Measurements from ENCODE around the gene IGSF21.

IGSF21 gene

DNA sequence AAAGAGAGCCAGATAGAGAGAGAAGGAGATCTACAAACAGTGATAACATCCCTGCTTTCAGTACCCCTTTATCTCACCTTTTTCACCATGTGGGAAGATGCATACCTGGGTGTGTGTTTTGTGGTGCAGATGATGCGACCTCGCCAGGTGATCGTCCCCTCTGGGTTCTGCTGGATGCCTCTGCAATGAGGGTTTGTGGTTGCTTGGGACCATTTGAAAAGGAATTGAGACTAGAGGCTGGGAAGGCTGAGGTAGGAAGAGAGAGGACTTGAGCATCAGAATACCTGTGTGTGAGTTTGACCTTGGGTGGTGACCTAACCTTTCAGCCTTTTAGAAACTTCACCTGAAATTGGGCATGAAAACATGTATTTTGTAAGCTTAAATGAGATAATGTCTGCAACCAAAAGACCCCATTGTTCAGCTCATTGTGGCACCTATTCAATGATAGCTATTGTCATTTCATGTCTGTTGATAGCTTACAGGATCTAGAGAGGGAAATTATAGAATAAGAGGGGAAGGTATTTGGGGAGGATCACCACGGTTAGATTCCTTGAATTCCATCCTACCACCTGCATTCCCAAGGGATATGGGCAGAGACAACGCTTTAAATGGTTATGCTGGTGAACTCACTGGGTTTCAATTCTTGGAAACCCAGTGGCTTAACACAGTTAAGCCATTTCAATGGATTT lies 125.7 kb downstream of the IGSF21 start:
- no peak for DNase-seq

DNA sequence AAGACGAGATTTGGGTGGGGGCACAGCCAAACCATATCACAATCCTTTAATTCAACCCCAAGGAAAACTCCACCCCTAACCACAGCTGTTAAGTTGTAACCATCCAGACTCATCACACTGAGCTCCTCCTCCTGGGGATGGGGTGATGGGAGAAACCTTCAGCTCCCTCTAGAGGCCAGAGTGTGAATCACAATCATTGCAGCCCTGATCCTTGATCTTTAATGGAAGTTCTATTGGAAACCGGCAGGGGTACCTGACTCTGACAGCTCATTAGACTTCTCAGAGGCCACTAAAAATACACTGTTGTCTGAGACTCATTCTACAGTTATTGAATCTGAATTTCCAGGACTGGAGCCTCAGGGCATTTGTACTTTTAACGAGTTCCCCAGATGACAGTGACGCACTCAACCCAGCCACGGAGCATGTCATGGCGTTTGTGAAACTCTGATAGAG lies 127.2 kb downstream of the IGSF21 start:
- peak; percentile 46 for DNase-seq

DNA sequence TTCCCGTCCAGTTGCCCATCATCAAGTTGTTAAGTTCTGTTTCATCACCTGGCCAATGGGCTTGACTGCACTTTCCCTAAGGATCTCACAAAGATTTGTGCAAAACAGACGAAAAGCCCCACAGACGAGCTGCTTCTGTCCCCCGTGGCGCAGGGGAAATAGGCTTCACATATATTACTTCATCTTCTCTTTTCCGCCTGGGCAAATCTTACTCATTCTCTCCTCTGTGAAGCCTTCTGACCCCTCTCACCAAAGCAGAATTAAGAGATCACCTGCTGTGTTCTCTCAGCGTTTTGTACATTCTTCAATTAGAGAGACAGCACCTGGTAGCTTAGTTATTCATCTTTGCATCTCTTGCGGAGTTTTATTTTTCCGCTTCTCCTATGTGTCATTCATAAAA lies 129.8 kb downstream of the IGSF21 start:
- no peak for DNase-seq

DNA sequence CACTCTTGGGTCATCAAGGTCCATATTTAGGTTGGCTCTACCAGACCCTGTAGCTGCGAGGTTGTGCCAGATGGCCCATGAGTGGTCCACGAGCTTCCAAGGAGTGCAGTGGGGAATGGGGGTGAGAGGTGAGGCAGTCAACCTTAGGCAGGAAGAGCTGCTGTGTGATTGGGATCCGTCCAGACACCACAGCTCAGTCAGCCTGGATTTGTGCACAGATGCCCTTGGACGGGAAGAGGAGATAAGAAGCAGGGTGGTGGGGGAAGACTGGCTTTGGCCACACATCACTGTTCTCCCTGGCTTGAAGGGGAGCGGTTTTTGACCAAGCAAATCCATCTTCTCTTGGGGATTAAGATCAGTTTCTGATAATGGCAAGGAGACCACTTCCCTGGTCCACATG lies 130.6 kb downstream of the IGSF21 start:
- DNase-seq = no peak

DNA sequence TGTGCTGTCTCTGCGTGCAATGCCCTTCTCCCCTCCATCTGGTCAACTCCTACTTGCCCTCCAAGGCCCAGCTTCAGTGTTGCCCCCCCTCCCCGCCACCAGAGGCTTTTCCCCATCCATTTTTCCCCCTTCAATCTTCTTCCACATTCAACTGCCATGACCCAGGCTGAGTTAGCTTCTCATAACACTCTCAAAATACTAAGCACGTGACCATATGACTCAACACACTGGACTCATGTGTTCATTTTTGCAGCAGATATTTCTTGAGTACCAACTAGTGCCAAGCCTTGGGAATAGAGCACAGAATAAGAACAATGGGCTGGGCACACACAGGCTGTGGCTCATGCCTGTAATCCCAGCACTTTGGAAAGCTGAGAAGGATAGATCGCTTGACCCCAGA lies 132.1 kb downstream of the IGSF21 start:
- DNase-seq = no peak

DNA sequence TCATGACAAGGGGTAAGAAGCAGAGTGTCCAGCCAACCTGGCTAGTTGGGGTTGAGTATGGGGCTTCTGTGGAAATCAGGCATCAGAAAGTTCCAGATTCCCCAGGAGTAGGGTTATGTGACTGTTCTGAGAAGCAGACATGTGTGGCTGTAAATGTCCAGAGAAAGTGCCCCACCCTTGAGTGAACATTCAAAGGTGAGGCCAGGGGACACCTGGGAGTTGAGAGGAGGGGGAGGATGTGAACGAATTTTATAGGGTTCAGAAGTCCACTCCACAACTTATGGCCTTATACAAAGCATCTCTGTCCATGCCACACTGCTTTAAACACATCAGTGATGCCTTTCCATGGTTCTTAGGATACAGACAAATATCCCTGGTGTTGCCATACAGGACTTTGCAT lies 133.3 kb downstream of the IGSF21 start:
- no peak for DNase-seq

DNA sequence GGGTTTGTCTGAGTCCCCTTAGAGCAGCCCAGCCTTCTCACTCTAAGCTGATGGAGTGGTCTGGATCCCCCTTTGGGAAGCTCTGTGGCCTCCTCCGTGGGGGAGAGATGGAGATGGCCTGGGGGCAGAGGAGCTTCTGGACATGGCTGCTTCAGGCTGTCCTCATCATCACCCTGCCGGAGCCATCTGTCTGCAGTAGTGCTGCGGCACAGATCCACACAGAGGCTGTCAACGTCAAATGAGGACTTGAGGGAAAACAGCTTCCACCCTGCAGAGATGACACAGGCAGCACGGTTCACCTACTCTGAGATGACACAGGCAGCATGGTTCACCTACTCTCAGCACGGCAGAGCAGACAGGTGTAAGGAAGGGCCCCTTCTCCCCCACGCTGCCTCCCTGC lies 134.3 kb downstream of the IGSF21 start:
- no peak for DNase-seq

DNA sequence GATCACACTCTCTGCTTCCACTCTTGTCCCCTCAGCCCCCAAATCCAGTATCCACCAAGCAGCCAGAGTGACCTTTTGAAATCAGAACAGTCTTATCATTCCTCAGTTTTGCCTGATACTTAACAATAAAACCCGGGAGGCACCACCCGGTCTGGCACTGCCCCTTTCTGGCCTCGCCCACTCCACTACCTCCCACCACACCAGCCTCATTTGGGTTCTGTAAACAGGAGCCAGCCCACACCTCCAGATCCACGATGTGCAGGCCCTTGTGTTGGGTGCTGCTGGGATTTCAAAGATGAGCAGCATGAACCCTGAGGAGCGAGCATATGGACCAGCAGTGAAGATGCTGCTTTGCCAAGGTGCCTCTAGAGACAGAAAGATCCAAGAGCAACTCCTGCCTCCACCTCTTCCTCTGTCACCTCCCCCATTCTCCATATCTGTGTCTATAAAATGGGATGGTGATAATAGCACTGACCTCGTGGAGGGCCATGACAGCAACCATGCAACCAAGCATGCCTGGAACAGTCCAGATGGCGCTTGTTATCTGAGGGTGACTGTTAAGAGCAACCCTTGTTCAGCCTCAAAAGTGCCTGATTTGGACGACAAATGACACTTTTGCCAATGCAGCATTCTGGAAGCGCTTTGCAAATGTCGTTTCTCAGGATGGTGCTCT lies 136.0 kb downstream of the IGSF21 start:
- DNase-seq = no peak

DNA sequence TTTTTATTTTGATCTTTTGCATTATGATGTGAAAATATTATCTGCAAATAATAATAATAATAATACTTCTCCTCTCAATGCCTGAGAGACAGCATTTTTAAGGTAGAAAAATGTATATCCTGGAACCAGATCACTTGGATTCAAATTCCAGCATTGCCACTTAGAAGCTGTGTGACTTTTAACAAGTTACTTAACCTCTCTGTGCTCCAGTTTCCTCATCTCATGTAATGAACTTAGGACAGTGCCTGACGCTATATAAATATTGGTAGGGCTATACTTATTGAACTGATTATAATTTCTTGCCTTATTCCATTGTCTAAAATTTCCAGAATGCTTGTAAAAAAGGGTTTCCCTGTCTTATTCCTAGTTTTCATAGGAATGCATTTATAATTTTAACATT lies 137.2 kb downstream of the IGSF21 start:
- no peak for DNase-seq

DNA sequence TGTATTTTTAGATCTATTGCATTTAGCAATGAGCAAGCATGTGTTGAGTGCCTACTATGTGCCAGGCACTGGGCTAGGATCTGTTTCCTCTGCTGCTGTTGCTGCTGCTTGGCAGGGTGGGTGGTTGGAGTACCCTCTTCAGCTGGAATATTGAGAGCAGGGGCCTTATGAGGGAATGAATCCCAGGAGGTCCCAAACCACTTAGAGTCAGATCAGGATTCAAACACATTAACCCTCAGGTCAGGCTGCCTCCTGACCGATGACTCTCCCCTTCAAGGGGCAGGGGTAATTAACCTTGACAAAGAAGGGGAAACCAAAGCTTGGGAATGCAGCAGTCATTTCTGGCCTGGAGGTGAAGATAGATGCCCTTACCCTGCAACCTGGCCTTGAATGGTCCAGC lies 138.0 kb downstream of the IGSF21 start:
- no peak for DNase-seq

DNA sequence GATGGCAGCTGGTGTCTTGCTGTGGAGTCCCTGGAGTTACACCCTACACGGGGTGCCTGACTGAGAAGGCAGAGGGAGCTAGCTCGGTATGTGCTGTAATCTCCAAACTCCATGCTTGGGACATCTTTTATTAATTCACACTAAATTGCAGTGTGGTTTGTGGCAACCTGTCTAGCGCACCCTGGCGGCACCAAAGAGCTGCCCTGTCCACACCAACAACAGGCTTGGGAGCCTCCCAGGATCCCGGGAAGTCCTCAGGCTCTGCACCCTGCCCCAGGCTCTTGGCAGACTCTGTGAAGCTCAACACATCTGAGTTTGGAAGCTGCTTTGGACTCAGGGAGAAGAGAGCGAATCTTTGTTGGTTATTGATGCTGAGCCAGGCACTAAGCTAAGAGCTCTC lies 138.9 kb downstream of the IGSF21 start:
- DNase-seq = no peak

DNA sequence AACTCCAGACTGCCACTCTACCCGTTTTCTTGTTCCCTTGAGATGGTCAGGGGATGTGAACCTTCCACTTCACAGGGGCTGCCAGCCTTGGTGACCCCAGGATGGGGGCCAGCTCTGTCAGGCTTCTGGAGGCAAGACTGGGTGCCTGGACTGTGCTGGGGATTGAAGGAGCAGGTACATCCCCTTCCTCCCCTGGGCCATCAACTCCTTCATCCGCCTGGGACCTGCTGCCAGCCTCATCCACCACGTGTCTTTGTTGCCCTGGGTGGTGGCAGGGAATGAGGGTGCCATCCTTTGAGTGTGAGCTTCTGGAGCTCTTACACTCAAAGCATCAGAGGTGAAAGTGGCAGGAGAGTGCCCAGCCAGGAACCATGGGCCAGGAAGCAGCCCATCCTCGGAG lies 139.6 kb downstream of the IGSF21 start:
- no peak for DNase-seq

DNA sequence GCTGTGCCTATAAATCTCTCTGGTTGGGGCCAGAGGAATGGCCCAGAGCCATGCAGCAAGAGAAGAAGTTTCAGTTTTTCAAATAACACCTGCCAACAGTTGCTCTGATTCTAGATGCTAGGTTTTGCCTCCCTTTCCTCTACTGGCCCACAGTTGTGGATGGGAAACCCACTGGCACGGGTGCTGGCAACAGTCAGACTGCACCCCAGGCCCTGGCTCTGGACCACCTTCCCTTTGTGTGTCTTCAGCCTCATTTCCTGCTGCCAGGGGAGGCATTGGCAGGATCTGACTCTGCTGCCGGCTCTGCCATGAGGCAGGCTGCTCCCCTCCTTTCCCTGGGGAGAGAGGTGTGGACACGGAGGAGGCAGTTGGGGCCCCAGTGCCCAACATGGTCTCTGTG lies 142.0 kb downstream of the IGSF21 start:
- DNase-seq = no peak

DNA sequence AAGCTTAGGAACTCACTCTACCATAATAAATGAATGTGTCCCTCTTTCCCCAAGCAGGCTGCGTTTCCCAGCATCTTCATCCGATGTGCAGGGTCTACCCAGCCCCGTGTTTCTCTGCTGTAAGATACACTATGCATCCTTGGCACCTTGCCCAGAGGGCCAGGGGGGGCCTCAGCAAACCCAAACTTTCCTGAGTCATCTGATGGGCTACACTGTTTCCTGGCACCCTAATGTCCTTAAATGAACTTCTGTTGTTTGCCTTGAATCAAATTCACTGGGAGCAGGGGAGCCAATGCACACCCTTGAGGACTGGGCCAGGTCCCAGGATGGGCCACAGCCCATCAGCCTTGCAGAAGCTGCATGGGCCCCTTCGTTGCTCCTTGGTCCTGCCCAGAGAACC lies 145.5 kb downstream of the IGSF21 start:
- DNase-seq = no peak

DNA sequence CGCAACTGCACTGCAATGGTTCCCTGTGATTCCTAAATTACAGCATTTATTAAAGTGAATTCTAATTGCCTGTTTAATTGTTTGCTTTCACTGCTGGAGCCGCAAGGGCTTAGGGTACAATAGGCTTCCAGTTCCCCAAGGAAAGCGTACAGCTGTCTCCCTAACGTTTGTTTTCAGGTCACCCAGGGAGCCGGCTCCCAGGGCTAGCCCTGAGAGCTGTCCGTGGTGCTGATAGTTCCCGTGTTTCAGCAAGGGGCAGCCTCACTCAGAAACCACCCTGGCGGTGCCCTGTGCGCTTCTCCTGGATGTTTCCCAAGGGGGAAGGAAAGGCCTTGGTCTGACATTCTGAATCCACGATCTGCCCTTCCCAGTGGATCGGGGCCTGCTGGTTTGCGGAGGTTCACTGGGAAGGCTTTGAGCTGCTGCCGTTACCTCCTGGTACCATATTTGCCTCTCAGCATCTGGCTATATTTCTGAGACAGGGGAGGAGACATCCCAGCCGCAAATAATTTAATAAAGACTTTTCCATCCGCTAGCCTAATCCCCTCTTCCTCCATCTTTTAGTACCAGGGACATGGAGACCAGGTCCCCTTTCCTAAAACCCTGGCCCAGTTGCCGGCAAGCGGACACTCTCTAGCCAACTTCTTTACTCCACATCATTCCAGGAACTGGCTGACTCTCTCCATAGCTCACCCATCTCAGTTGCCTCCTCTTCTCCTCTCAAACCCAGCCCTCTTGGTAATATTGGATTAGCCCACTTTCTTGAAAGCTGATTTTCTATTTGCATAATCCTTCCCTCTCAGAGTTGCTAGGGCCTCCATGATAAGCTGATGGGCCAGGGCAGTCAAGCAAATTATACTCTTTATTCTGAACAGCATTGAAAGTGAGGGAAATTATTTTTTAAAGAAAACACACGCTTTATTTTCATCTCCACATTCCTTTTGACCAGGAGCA lies 149.0 kb downstream of the IGSF21 start:
- DNase-seq = peak; percentile 30

DNA sequence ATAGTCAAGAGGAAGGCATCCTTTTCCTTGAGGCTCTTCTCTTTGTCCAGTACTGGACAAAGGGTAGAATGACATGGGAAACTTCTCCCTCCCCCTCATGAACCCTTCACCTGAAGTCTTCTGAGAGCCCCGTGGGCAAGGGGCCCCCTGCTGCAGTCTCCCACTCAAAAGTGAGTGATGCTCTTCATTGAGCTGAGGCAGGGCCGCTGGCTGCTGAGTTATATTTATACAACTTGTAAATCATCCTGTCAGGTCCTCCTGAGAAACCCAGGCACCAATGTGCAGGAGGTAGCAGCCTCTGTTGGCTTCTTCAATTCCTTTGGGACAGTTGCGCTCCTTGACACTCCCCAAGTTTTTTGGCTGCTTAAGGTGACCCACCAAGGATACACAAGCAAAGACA lies 150.2 kb downstream of the IGSF21 start:
- DNase-seq = no peak

DNA sequence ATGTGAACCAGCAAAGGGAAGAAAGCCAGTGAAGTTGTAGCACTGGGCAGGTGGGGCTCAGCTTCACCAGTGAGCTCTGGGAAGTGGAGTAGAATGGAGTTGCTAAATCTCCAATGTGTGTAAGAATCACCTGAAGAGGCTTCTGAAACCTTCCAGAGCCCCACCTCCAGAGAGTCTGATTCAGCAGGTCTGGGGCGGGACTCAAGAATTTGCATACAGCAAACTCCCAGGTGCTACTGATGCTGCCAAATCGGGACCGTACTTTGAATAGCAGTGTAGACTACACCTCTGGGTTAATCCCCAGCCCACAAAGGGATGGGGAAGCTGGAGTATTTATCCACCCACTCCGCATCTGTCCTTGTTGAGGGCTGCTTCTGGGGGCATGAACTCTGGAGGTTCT lies 154.3 kb downstream of the IGSF21 start:
- DNase-seq = no peak

DNA sequence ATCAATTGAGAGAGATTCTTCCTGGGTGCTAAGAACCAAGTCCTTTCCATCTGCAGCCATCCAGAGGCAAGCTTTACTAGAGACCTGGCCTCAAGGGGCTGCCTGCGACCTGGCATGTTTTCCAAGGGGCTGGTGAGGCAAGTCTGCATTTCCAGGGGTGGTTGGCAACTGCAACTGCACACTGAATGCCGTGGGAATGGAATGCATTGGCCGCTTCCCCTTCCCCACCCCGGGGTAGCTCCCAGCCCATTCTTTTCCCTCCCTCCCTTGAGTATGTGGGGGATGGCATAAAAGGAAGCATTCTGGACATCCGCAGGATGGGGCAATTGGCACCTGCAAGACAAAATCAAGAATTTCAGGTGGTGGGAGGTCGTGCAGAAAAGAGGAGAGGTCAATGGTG lies 155.1 kb downstream of the IGSF21 start:
- DNase-seq = no peak

DNA sequence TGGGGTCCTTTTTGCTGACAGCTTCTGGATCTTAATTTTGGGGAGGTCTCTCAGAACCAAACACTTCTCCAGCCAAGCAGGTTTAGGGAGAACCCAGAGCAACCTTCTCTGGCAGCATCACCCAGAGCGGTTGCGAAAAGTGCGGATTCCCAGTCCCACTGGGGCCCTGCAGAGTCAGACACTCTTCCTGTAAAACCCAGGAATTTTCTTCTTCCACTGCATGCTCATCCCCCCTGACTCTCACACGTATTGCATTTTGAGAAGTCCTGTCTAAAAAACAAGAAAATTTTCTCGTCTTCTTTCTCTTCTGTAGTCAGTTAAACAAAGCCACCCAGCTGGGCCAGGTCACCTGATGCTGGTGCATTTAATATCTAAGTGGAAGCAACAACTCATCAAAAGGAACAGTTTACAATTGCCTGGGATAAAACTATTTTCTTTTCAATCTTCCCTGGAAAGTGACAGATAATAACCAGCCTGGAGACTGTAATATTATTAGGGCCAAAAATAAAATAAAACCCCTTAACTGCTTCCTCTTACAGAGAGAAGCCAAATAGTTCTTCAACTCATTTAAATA lies 156.0 kb downstream of the IGSF21 start:
- no peak for DNase-seq

DNA sequence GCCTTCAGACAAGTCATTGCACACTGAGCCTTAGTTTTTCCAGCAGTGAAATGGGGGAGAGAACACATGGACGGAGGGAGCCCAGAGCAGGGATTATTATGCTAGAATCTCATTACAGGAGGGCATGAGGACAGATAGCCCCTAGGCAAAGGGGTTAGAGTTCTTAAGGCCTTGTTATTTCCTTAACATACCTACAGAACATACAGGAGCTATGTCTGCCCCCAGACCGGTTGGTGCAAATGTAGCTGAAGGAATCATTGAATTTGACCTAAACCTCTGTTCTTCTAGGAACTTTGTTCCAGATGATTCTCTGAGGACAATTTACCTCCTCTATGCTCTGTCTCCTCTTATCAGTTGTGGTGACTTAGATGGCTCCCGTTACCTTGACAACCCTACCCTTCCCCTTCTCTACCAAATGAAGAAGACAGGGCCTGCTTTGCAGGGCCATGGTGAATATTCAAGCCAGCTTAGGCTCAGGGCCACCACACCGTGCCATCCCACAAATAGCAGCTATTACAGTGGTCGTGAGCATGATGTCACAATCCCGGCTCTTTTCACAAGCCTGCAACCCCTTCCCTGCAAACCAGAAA lies 156.9 kb downstream of the IGSF21 start:
- DNase-seq = no peak

DNA sequence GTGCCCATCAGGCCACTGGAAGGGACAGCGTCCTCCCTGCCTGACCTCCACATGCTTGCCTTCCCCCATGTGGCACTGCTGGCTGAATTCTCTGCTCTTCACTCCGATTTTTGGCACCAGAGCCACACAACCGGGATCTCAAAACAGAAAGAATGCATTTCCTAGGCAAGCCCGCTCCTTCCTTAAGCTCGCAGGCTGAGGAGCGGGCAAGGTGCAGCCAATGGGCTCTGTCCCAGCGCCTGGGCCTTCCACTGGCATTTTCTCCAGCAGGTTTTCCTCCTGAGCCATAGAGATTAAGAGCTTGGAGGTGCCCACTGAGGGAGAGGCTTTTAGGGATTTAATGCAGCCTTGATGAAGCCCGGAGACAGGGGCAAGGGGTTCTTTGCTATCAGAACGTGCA lies 158.0 kb downstream of the IGSF21 start:
- no peak for DNase-seq

DNA sequence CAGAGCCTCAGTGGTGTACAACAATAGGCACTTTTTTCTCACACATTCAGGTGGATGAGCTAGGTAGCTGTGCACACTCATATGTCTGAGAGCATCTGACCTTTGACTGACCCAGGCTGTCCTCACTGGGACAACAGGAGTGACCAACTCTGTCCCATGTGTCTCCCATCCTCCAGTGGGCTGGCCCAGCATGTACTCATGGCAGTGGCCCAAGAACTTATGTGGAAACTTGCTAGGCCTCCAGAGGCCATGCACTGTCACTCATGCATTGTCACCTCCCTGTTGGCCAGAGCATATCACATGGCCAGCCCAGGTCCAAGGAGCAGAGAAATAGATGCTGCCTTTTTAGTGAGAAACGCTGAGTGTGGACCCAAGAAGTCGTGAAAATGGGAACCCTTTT lies 158.8 kb downstream of the IGSF21 start:
- no peak for DNase-seq

DNA sequence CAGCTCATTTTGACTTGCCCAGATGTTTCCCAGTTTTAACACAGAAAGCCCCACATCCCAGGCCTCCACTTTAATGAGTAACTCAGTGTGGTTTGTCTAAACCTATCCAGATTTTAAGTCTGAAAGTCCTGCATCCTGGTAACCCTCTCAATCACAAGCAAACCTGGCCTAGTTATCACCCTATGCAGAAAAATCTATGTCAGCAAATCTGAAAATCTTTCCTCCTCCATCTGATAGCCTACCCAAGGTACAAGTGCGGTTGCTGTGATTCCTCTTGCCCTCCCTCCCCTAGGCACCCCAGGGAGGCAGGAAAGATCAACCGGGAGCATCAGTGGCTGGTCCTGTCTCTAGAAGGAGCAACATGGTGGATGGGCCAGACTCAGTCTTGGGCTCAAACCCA lies 163.7 kb downstream of the IGSF21 start:
- no peak for DNase-seq
